Measurements from ENCODE around the gene KCNQ1. TPM values are rescaled to one million over a fixed set of nuclear protein-coding genes. Genes with fewer than 3 reads are reported as not detected.
A peak's percentile ranks its signal among the peaks of the same experiment; 100 is the strongest.

KCNQ1 gene
- total RNA-seq, 1 experiment from 2014 or later = 1.0 TPM

- H3K4me1 ChIP-seq = peaks cover 10% of the 10 kb centered on the region; the same call in 1 of the 2 replicates
- Mint-ChIP-seq H3K27me3 (ENCODE audit: insufficient read depth, unreplicated experiment) (no peaks in the 10 kb centered on the region), H3K4me3 (ENCODE audit: unreplicated experiment) (no peak overlapping the region), H3K4me1 (ENCODE audit: low read depth, unreplicated experiment) (peaks cover under 1% of the 10 kb centered on the region), H3K36me3 (ENCODE audit: insufficient read depth, unreplicated experiment) (peaks cover 52% of the 10 kb centered on the region), H3K9me3 (ENCODE audit: unreplicated experiment) (no peaks in the 10 kb centered on the region), H3K27ac (ENCODE audit: unreplicated experiment) (no peak overlapping the region)
- H3K9me3 ChIP-seq = no peaks in the 10 kb centered on the region
- no peaks in the 10 kb centered on the region for H3K27me3 ChIP-seq (replicated peaks; ENCODE audit: control insufficient read depth, insufficient read depth, low read length)
- ChIA-PET POLR2A (no interaction called here), CTCF (interaction anchor here (0.5 kb wide), 1 partner anchor 18 kb away, joined by 3 read pairs; no protein-coding TSS in a partner anchor)
- no peaks in the 10 kb centered on the region; the same call in 1 of the 2 replicates for H3K36me3 ChIP-seq (ENCODE audit: control insufficient read depth, insufficient read depth, low read length)
- no peak for DNase-seq
- TF ChIP-seq CTCF (IDR thresholded peaks at IDR 0.05; ENCODE audit: insufficient read depth in 1 of 2, low read depth in 1 of 2, low read length in 1 of 2, severe bottlenecking in 1 of 2, unreplicated experiment in 1 of 2) = no peak
- H3K4me3 ChIP-seq (ENCODE audit: low read depth, low read length) = no peak overlapping the region
- BruUV-seq (replicated peaks) = no TSS peak
- intact Hi-C loops (cut with micrococcal nuclease; ENCODE audit: unreplicated experiment) = no loop called here
Measured at GRCh38 chr11:2395856-2396255, 49.0 kb upstream of the KCNQ1 start.

- H3K27me3 ChIP-seq (replicated peaks; ENCODE audit: control insufficient read depth, insufficient read depth, low read length) = no peaks in the 10 kb centered on the region
Measured at GRCh38 chr11:2396471-2396870, 48.3 kb upstream of the KCNQ1 start.

GRCh38 chr11:2397005-2397404, 47.8 kb upstream of the KCNQ1 start:
- BruUV-seq (replicated peaks) = TSS peak; percentile 65
- H3K36me3 Mint-ChIP-seq (ENCODE audit: insufficient read depth, unreplicated experiment) = peaks cover 47% of the 10 kb centered on the region
- Histone ChIP-seq H3K4me3 (ENCODE audit: low read depth, low read length) (no peak overlapping the region), H3K27me3 (replicated peaks; ENCODE audit: control insufficient read depth, insufficient read depth, low read length) (no peaks in the 10 kb centered on the region), H3K36me3 (ENCODE audit: control insufficient read depth, insufficient read depth, low read length) (no peaks in the 10 kb centered on the region; the same call in 1 of the 2 replicates), H3K9me3 (no peaks in the 10 kb centered on the region), H3K4me1 (peaks cover 14% of the 10 kb centered on the region)
- intact Hi-C loops (cut with micrococcal nuclease; ENCODE audit: unreplicated experiment) = no loop called here
- no peak overlapping the region for H3K4me3 Mint-ChIP-seq (ENCODE audit: unreplicated experiment)
- ChIA-PET POLR2A (interaction anchor here (0.6 kb wide), 1 partner anchor 11 kb away, joined by 5 read pairs; no protein-coding TSS in a partner anchor), CTCF (interaction anchor here (0.6 kb wide), 1 partner anchor 702 kb away, joined by 4 read pairs; no protein-coding TSS in a partner anchor)
- H3K4me1 Mint-ChIP-seq (ENCODE audit: low read depth, unreplicated experiment) = no peaks in the 10 kb centered on the region
- DNase-seq = no peak
- no peaks in the 10 kb centered on the region for H3K9me3 Mint-ChIP-seq (ENCODE audit: unreplicated experiment)
- H3K27ac Mint-ChIP-seq (ENCODE audit: unreplicated experiment) = no peak overlapping the region
- no peak for TF ChIP-seq CTCF (IDR thresholded peaks at IDR 0.05; ENCODE audit: insufficient read depth in 1 of 2, low read depth in 1 of 2, low read length in 1 of 2, severe bottlenecking in 1 of 2, unreplicated experiment in 1 of 2)
- H3K27me3 Mint-ChIP-seq (ENCODE audit: insufficient read depth, unreplicated experiment) = no peaks in the 10 kb centered on the region

More at GRCh38 chr11:2396471-2396870, 48.3 kb upstream of the KCNQ1 start:
- ChIA-PET POLR2A (no interaction called here), CTCF (no interaction called here)
- no peaks in the 10 kb centered on the region; the same call in 1 of the 2 replicates for H3K36me3 ChIP-seq (ENCODE audit: control insufficient read depth, insufficient read depth, low read length)
- Mint-ChIP-seq H3K27me3 (ENCODE audit: insufficient read depth, unreplicated experiment) (no peaks in the 10 kb centered on the region), H3K27ac (ENCODE audit: unreplicated experiment) (no peak overlapping the region), H3K4me3 (ENCODE audit: unreplicated experiment) (no peak overlapping the region), H3K36me3 (ENCODE audit: insufficient read depth, unreplicated experiment) (peaks cover 51% of the 10 kb centered on the region), H3K4me1 (ENCODE audit: low read depth, unreplicated experiment) (no peaks in the 10 kb centered on the region), H3K9me3 (ENCODE audit: unreplicated experiment) (no peaks in the 10 kb centered on the region)
- no peak for DNase-seq
- peaks cover 10% of the 10 kb centered on the region; the same call in 1 of the 2 replicates for H3K4me1 ChIP-seq
- no peak for TF ChIP-seq CTCF (IDR thresholded peaks at IDR 0.05; ENCODE audit: insufficient read depth in 1 of 2, low read depth in 1 of 2, low read length in 1 of 2, severe bottlenecking in 1 of 2, unreplicated experiment in 1 of 2)
- no peak overlapping the region for H3K4me3 ChIP-seq (ENCODE audit: low read depth, low read length)
- H3K9me3 ChIP-seq = no peaks in the 10 kb centered on the region
- intact Hi-C loops (cut with micrococcal nuclease; ENCODE audit: unreplicated experiment) = no loop called here
- BruUV-seq (replicated peaks) = no TSS peak

Data from Caco-2 (cell line).